GM19452 (cell line): ENCODE measurements around the gene IZUMO3.
"Not testable (repeated sequence)": the region's sequence is repeated elsewhere in the genome, so short reads cannot be mapped to it uniquely, and the experiment has no call there.

ENCODE experiments used
- ATAC-seq: cut with Tn5 transposase; IDR thresholded peaks from one replicate; pipeline ENCODE4 v1.9.1; 2021; ENCODE audit not compliant: unreplicated experiment

IZUMO3 gene, protein sequence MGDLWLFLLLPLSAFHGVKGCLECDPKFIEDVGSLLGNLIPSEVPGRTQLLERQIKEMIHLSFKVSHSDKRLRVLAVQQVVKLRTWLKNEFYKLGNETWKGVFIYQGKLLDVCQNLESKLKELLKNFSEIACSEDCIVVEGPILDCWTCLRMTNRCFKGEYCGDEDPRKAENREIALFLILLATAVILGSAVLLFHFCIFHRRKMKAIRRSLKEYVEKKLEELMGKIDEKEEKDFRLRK

DNA sequence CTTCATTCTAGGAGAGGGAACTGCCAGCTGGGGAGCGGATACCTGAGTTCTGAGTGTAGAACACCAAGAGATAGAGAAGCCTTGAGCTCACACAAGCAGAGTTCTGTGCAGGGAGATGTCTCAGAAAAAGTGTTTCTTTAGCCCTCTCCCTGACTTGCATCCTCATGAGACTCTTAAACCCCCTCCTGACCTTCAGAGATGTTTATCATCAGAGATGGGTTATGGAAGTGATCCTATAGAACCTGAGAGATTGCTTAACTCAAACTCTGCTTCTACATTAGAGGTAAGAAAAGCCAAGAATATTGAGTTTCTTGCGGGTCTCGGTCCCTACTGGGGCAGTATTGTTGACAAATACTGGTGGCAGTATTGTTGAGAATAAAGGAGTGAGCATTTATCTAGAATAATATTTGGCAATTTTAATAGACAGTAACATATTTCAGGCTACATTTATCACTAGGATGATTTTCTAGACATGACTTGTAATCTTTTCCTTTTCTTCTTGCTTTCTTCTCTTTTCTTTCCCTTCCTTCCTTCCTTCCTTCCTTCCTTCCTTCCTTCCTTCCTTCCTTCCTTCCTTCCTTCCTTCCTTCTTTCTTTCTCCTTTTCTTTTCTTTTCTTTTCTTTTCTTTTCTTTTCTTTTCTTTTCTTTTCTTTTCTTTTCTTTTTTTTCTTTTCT, at the start of gene IZUMO3:
Gene IZUMO3 (minus strand): TSS at position 51 of the 676 bp plus-strand sequence. CDS start 248 bp downstream, outside the sequence.
- ATAC-seq = no peak

DNA sequence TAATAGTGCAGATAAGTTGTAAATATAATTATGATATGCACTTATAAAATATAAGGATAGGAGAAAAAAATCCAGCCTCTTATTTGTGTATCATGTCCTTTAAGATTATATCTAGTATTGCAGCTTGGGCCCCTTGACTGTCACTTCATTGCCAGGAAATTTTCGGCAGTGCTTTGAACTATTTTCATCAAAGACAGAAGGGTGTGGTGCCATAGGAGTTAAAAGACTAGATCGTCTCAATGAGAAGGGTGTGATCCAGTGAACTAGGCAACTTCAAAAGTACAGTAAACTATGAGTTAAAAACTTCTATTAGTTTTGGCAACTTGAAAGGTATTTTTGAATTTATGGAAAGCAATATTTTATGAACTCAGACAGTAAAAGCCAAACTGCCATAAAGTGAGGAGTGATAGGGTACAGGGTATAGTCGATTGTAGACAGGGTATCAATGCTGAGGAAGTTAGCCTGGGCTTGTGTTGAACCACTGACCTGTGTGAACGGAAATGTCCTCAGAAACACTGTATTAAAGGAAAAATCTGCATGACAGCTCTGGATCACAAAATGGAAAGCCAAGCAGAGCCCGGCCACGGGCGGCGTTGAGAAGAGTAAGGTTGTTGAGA, 48.6 kb upstream of the IZUMO3 start:
- no peak for ATAC-seq

DNA sequence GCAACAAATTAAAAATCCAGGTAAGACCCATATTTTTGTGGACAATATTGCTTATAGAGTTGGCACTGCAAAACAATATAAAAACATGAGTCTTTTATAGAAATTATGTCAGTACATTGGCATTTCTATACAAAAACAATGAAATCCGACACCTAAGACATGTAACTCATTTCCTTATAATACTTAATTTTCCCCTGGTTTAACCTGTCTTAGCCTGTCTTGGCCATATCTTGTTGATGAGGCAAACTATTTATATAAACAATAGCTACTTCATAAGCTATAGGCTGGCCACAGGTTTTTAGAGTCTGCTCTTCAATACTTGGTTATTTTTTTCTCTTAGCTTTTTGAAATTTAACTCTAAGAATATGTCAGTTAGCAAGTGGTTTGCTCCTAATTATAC, 44.7 kb upstream of the IZUMO3 start:
- ATAC-seq = no peak

DNA sequence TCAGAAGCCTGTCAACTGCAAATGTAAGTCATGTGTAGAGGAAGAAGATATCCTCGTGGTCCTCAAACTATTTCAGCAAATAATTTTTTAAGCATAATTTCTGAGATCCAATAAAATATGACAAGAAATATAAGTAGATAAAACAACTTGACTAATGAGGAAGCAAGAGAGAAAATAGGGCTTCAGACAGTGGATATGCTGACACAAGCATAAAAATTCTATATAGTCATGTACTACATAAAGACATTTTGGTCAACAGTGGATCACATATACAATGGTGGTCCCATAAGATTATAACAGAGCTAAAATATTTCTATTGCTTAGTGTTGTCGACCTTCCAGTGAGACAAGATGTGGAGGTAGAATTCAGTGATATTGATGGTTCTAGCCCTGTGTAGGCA, 42.2 kb upstream of the IZUMO3 start:
- ATAC-seq = no peak

DNA sequence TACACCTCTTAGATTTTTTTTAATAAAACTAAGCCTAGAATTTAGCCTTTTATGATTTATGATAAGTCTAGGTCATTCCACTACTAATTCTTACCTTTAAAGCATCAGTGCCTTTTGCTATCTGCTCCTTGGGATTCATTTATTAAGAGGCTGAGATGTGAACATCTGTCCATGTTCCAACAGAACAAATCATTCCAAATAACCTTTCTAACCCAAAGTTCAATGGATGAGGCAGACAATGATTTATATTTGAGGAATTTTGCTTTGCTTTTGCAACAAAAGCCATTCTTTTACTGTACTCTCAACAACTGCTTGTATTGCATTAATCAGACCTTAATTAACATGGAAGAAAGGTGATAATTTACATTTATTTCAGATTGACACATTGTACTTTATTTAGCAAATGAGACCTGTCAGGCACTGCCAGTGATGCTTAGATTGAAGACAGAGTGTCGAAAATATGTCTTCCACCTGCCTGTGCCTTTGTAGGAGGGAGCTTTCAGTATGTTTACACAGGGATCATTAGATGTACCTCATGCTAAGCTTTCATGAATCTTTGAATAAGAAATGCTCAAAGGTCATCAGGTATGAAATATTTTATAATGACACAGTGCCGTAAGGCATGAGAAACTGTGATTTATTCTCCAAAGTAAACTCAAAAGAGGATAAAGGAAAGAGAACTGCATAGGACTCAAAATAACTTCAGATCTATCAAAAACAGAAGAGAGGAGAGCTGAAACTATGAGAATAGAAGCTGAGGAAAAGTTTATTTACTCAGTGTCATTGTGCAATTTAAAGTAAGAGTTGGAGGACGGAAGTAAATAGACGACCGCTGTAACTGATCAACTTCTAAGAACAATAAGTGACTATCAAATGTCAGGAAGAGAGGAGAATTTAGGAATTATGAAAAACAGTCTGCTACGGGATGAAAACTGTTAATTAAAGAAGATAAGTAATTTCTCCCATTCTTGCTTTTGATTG, 36.7 kb upstream of the IZUMO3 start:
- no peak for ATAC-seq

DNA sequence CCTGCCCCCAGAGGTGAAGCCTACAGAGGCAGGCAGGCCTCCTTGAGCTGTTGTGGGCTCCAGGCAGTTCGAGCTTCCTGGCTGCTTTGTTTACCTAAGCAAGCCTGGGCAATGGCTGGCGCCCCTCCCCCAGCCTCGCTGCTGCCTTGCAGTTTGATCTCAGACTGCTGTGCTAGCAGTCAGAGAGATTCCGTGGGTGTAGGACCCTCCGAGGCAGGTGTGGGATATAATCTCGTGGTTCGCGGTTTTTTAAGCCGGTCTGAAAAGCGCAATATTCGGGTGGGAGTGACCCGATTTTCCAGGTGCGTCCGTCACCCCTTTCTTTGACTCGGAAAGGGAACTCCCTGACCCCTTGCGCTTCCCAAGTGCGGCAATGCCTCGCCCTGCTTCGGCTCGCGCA, 34.3 kb upstream of the IZUMO3 start:
- ATAC-seq = not testable (repeated sequence)

DNA sequence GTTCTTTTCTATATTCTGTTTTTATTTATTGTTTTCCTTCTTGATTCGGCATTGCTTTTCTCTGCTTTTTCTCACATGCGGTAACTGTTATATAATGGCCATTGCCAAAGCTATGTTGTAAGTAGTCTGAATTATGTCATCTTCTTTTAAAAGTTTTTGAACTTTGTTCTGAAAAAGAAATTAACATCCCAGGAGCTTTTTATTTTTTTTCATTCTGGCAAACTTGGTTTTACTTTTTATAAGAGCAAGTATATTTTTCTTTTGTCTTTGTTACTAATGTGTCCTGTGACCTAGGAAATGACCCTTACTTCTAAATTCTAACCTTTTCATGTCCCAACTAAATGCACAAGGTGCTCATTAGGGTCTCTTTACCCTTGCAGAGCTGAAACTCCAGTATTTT, 26.7 kb upstream of the IZUMO3 start:
- no peak for ATAC-seq

DNA sequence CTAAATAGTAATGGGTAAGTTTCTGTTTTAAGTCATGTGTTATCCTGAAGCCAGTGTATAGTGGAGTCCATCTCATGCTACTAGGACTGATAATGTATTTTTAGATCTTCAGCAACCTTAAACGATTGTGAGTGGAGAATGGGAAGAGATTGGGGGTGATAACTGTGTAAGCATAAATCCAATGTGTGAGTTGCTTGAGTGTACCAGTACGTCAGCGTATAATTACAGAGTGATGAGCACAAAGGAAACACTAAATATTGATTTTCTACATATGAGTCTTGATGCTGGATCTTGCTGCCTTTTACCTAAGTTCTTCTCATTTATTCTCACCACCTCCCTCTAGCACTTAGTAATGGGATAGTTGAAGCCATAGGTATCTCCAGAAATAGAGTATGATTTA, 16.3 kb upstream of the IZUMO3 start:
- ATAC-seq = no peak

DNA sequence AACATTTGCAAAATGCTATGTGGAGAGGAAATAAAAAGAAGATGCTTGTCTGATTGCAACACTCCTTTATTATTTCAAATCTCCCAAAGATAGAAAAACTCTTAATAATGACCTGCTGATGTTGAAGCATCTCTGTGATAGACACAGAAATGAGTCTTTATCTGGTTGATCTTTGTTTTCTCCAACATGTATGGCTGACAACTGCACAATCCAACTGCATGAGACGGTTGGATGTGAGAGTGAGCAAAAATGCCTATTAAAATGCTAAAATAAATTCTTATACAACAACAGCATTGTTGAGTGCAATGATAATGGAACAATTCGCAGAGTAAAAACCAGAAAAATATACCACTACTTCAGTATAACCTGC, 7.5 kb upstream of the IZUMO3 start:
- ATAC-seq = no peak

DNA sequence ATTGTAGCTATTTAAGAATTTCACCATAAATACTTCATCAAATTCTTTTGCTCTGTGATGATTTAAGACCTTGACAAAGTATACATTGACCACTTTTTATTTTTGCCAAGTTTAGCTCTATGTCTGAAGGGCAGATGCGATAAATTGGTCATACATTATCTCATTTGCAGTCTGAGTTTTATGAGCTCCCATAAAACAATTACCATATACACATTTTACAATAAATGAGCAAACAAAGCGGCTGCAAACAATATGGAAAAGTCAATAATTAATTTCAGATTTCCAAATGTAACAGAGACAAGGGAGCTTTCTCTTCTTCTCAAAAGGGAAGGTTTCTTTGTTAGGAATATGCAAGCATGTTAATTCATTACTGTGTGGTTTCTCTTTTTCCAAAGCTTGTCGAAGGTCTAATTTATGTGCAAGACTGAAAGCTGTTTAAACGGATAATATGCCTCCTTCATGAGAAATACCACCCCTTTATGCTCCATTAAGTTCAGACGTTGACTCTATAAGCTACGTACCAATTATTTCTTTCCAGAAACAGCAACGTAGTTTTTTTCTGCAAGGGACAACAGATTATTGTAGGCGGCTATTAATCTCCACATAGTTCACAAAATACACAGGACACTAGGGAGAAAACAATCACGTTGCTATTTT, 7.0 kb upstream of the IZUMO3 start:
- ATAC-seq = no peak

DNA sequence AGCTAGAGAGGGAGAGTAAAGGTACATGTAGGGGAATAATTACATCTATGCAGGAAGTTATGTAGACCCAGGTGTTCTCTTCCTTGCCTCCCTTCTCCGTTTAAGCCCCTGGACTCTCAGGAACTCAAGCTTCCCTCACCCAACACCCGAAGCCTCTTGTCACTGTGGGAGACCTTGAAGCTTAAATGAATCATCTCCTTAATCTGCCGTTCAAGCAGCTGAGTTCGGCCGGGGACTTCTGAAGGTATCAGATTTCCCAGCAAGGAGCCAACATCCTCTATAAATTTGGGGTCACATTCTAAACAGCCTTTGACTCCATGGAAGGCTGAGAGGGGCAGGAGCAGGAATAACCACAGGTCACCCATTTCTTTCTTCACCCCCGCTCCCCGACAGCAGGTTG, 412 bp downstream of the IZUMO3 start:
- ATAC-seq = no peak

DNA sequence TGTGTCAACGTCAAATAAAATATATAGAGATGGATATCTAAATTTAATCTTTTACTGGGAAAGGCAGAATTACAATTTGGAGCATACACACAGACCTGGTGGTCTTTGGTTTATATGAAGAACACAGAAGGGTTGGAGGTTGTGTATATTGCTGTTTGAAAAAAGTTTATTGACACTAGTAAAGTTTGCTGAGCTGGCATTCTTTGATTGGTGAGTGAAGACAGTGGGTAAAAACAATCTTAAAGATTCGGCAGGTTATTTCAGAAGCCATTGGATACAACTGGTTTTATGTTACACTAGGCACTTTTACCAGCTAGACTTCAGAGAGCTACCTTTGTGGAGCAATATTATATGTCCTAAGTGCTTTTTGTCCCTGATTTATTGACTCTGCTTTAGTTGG, 27.2 kb downstream of the IZUMO3 start:
- ATAC-seq = no peak

DNA sequence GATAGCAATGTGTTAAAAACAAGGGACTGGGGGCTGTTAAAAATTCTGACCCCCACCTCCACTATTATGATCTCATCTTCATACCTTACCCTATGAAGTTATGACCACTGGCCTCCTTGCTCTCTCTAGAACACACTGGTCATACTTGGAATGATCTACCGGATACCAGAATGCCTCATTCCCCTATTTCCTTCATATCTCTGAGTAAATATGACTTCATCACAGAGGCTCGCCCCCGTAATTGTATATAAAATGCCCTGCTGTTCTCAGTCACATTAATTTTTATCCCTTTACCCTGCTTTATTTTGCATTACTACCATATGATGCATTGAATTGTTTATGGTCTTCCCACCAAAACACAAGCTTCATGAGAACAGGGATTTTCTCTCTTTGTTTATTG, 29.2 kb downstream of the IZUMO3 start:
- ATAC-seq = no peak

DNA sequence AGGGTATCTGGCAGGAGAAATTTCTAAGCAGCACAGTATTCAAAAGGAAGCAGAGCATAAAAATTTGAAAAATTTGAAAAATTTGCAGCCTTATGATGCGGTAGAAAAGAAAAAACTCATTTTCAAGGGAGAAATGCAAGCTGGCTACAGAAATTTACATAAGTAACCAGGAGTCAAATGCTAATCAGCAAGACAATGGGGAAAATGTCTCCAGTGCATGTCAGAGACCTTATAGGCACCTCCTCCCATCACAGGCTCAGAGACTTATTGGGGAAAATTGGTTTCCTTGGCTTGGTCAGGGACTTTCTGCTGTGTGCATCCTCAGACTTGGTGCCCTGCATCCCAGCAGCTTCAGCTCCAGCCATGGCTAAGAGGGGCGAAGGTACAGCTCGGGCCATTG, 35.8 kb downstream of the IZUMO3 start:
- no peak for ATAC-seq

DNA sequence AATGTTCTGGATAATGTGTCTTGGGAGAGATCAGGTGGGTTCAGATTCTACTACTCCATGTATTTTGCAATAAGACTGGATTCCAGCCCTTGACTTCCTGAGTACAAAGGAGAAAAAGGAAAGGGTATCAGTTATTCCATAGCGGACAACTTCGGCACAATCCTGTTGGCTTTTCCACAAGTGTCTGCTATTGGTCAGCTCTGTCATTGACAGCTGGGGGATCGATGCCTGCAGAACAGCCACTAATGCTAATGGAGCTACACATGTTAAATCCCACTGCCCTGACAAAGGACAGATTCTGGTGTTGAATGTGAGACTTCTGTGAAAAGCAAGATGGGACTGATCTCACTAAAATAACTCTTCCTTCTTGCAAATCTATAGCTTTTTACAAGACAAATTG, 41.2 kb downstream of the IZUMO3 start:
- no peak for ATAC-seq

DNA sequence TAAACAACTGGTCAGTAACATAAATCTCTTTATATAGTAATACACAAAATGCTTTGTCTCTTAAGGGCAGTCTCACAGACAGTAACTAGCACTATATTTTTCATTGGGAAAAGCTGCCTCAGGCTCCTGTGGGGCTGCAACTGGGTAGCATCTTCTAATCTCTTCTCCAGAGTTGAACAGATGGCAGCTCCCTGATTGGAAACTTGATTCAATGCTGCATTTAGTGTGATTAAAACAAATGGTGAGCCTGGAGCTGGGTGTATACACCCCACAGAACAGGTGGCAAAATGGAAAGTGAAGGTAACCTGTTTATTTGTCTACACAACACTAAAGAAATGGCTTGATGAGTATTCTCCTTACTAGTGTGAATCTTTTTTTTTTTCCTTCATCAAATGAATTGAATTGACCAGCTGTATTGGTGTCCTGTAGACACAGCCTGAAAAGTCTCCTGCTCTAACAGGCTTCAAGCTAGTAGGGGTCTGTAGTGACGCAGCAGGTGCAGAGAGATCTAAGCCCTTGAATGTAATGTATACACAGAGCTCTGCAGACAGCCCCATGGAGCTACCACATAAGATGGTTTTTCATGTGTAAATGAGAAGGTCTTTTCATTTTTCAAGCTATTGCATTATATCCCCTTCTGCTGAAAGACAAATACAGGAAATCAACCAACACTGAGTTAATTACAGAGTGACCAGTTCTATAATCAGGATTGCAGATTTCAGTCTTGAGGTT, 43.3 kb downstream of the IZUMO3 start:
- ATAC-seq = no peak

DNA sequence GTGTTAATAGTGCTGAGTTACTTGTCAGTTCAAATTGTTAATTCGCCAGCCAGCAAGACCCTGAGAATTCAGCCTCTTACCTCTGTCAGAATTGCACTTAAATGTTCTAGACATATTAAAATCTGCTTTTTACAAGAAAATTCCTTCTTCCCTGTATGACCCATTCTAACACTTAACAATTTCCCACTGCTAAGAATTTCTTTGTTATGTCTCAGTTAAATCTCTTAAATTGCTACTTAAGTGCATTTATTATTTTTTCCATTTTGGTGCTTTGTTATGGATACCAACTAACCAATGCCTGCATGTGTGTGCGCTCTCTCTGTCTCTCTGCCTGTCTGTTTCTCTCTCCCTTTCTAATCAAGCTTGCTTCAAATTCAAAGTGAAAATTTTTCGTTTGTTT, 44.9 kb downstream of the IZUMO3 start:
- ATAC-seq = no peak

DNA sequence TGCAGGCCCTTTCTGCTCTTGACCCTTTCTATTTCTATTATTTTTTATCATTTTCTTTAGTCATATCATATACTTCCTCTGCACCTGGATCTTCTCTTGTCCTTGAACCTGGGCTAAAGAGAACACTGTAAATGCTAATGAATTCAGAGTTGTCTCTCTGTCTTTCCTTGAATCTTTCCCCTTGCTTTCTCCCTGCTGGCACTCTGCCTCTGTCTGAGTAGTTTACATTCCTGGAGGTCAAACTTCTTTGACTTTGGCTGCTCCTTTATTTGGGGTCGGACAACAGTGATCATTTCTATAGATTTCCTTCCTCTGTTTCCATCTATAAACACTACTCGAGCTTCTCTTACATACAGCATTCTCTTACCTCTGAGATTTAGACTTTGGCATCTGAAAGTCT, 47.1 kb downstream of the IZUMO3 start:
- ATAC-seq = no peak

DNA sequence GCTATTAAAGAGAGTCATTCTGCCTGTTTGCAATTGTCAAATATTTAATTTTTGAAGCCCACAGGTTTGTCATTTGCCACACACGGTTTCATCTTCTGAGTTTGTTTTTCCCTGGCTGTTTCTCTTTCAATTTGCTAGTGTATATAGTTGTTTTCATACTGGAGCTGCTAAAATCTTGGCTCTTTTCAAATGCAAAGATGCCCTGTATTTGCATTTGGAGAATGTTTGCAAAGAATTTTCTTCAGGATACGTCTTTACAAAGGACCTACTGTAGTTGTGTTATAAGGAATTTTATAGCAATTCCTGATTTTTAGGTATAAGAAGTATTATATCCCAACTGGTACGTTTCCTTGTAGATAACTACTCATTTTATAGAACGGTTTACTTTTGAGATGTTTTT, 48.0 kb downstream of the IZUMO3 start:
- no peak for ATAC-seq
